ENCODE measurements around the gene ITPRIPL1.
A peak's percentile ranks its signal among the peaks of the same experiment; 100 is the strongest.

Gene ITPRIPL1

GRCh38 chr2:96336104-96336775 lies 11.1 kb downstream of the ITPRIPL1 start:
- TF ChIP-seq, protein P1, sequence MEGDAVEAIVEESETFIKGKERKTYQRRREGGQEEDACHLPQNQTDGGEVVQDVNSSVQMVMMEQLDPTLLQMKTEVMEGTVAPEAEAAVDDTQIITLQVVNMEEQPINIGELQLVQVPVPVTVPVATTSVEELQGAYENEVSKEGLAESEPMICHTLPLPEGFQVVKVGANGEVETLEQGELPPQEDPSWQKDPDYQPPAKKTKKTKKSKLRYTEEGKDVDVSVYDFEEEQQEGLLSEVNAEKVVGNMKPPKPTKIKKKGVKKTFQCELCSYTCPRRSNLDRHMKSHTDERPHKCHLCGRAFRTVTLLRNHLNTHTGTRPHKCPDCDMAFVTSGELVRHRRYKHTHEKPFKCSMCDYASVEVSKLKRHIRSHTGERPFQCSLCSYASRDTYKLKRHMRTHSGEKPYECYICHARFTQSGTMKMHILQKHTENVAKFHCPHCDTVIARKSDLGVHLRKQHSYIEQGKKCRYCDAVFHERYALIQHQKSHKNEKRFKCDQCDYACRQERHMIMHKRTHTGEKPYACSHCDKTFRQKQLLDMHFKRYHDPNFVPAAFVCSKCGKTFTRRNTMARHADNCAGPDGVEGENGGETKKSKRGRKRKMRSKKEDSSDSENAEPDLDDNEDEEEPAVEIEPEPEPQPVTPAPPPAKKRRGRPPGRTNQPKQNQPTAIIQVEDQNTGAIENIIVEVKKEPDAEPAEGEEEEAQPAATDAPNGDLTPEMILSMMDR (IDR thresholded peaks at IDR 0.05; ENCODE audit: poor library complexity, severe bottlenecking), result no peak
- Histone ChIP-seq H3K4me1 (ENCODE audit: insufficient read depth, poor library complexity, severe bottlenecking) (peaks cover 7% of the 10 kb centered on the region), H3K4me3 (ENCODE audit: severe bottlenecking) (peak overlapping the region; percentile 51), H3K36me3 (ENCODE audit: low read depth) (peaks cover 2% of the 10 kb centered on the region; the same call in 1 of the 2 replicates), H3K9me3 (ENCODE audit: severe bottlenecking) (no peaks in the 10 kb centered on the region), H3K27ac (ENCODE audit: poor library complexity, severe bottlenecking) (peak overlapping the region; percentile 61), H3K27me3 (ENCODE audit: insufficient read depth, poor library complexity, severe bottlenecking) (no peaks in the 10 kb centered on the region)
- ATAC-seq (ENCODE audit: low read depth) (0 out of 3 replicates have a peak, but pooled peaks have one; percentile 9), DNase-seq (ENCODE audit: low spot score) (no peak)

DNA sequence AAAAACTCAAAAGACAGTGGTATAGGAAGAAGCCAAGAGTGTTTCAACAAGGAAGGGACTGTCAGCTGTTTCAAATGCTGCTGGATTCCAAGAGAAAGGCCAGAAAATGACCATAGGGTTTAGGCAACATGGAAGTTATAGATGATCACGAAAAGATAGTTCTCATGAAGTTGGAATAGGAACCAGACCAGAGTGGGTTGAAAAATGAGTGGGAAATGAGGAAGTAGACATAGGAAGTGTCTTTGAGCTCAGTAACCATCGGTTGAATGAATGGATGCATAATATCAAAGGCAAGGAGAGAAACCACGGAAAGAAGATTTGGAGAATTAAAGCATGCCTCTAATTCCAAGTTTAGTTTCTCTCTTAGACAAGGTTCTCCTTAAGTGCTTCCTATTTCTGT lies 11.8 kb downstream of the ITPRIPL1 start:
- no peaks in the 10 kb centered on the region for H3K9me3 ChIP-seq (ENCODE audit: severe bottlenecking)
- H3K27me3 ChIP-seq (ENCODE audit: insufficient read depth, poor library complexity, severe bottlenecking), result no peaks in the 10 kb centered on the region
- TF ChIP-seq, protein P1 (IDR thresholded peaks at IDR 0.05; ENCODE audit: poor library complexity, severe bottlenecking), result no peak
- H3K36me3 ChIP-seq (ENCODE audit: low read depth), result peaks cover 8% of the 10 kb centered on the region
- no peak for DNase-seq (ENCODE audit: low spot score)
- ATAC-seq (ENCODE audit: low read depth), result no peak
- no peak overlapping the region for H3K4me3 ChIP-seq (ENCODE audit: severe bottlenecking)
- peaks cover 7% of the 10 kb centered on the region for H3K4me1 ChIP-seq (ENCODE audit: insufficient read depth, poor library complexity, severe bottlenecking)
- H3K27ac ChIP-seq (ENCODE audit: poor library complexity, severe bottlenecking), result peak overlapping the region; percentile 61

DNA sequence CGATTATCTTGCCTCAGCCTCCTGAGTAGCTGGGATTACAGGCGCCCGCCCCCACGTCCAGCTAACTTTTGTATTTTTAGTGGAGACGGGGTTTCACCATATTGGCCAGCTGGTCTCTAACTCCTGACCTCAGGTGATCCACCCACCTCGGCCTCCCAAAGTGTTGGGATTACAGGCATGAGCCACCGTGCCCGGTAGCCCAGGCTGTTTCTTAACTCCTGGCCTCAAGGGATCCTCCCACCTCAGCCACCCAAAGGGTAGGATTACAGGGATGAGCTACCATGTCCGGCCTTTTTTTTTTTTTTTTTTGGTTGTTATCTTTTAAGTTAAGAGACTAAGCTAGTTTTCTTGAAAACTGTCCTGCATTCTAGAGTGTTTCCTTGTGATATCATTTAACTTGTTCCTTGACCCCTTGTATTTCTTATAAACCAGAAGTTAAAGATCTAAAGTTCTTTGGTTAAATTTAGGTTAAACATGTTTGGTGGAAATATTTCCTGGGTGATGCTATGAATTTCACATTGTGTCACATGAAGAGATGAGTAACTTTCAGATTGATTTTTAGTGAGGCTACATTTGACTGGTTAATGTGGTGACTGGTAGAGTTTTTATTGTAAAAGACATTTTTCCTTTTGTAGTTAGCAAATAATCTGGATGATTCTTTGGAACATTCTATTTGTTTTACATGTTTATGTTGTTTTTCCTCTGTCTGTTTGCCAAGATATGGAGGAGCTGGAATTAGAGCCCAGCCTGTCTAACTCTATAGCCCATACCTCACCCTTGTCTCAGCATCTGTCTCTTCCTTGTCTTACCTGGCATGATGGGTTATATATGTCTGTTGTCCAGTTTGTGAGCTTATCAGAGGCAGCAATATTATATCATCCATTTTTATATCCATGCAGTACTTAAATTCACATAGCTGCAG lies 15.6 kb downstream of the ITPRIPL1 start:
- no peak for DNase-seq (ENCODE audit: low spot score)
- H3K9me3 ChIP-seq (ENCODE audit: severe bottlenecking), result no peaks in the 10 kb centered on the region
- no peak overlapping the region for H3K27ac ChIP-seq (ENCODE audit: poor library complexity, severe bottlenecking)
- H3K36me3 ChIP-seq (ENCODE audit: low read depth), result peaks cover 47% of the 10 kb centered on the region
- peaks cover 7% of the 10 kb centered on the region for H3K4me1 ChIP-seq (ENCODE audit: insufficient read depth, poor library complexity, severe bottlenecking)
- H3K4me3 ChIP-seq (ENCODE audit: severe bottlenecking), result no peak overlapping the region
- H3K27me3 ChIP-seq (ENCODE audit: insufficient read depth, poor library complexity, severe bottlenecking), result no peaks in the 10 kb centered on the region
- no peak for ATAC-seq (ENCODE audit: low read depth)
- TF ChIP-seq, protein P1 (IDR thresholded peaks at IDR 0.05; ENCODE audit: poor library complexity, severe bottlenecking), result no peak

- Histone ChIP-seq H3K4me1 (ENCODE audit: insufficient read depth, poor library complexity, severe bottlenecking) (peaks cover 4% of the 10 kb centered on the region), H3K27ac (ENCODE audit: poor library complexity, severe bottlenecking) (no peak overlapping the region), H3K4me3 (ENCODE audit: severe bottlenecking) (no peak overlapping the region), H3K9me3 (ENCODE audit: severe bottlenecking) (no peaks in the 10 kb centered on the region), H3K27me3 (ENCODE audit: insufficient read depth, poor library complexity, severe bottlenecking) (no peaks in the 10 kb centered on the region), H3K36me3 (ENCODE audit: low read depth) (peaks cover 52% of the 10 kb centered on the region)
- TF ChIP-seq, protein P1 (IDR thresholded peaks at IDR 0.05; ENCODE audit: poor library complexity, severe bottlenecking), result no peak
- DNase-seq (ENCODE audit: low spot score), result no peak
- ATAC-seq (ENCODE audit: low read depth), result no peak
Observed at GRCh38 chr2:96341641-96342040, 16.5 kb downstream of the ITPRIPL1 start.
